ENCODE results near the gene TMEM151B.
"Not testable (repeated sequence)": the region's sequence is repeated elsewhere in the genome, so short reads cannot be mapped to it uniquely, and the experiment has no call there.

- not testable (repeated sequence) for TF ChIP-seq HDAC6 (IDR thresholded peaks at IDR 0.05; ENCODE audit: unreplicated experiment); CTCF (IDR thresholded peaks at IDR 0.05 in 2 of 3, conservative IDR thresholded peaks at IDR 0.05 in 1 of 3; ENCODE audit: control insufficient read depth in 2 of 3, extremely low read depth in 1 of 3, insufficient read depth in 1 of 3, low read depth in 3 of 3, low read length in 3 of 3); ZBTB40 (IDR thresholded peaks at IDR 0.05; ENCODE audit: borderline replicate concordance); ZNF592 (IDR thresholded peaks at IDR 0.05); NR2F1 (conservative IDR thresholded peaks at IDR 0.05); ASH2L (IDR thresholded peaks at IDR 0.05; ENCODE audit: borderline replicate concordance, low read depth); USF2 (IDR thresholded peaks at IDR 0.05; ENCODE audit: borderline replicate concordance, low read depth, low read length)
Observed at GRCh38 chr6:44317136-44317631, 46.9 kb downstream of the TMEM151B start.

Data from GM12878 (cell line).